Neural cell (in vitro differentiated cells): ENCODE results near the gene MON2. TPM values are rescaled to one million over a fixed set of nuclear protein-coding genes. Genes with fewer than 3 reads are reported as not detected.
"Not testable (repeated sequence)": the region's sequence is repeated elsewhere in the genome, so short reads cannot be mapped to it uniquely, and the experiment has no call there.

Experiments
- H2AFZ ChIP-seq: fragments of 200-600, 300-800 bp; sonication (generic), shearing (Covaris generic); 2 replicates; pipeline ENCODE4 v1.6.0; 2014; ENCODE audit warnings: low read depth, mild to moderate bottlenecking, antibody characterized with exemption, low read length, moderate library complexity
- H3F3A ChIP-seq: fragments of 200-600 bp; shearing (Covaris generic); 2 replicates; pipeline ENCODE4 v1.6.1; 2016; ENCODE audit warnings: mild to moderate bottlenecking, moderate library complexity, mixed read lengths, antibody characterized with exemption, low read length; ENCODE audit not compliant: insufficient read depth, poor library complexity, severe bottlenecking
- H3K27ac ChIP-seq: fragments of 200-600, 300-800 bp; sonication (generic), shearing (Covaris generic); 2 replicates; pipeline ENCODE4 v1.5.1; 2014; ENCODE audit warnings: mild to moderate bottlenecking, low read length, moderate library complexity
- H3K27me3 ChIP-seq: fragments of 300-800, 200-600 bp; sonication (generic), shearing (Covaris generic); 2 replicates; pipeline ENCODE4 v1.6.0; 2014; ENCODE audit warnings: mild to moderate bottlenecking, low read depth, low read length, moderate library complexity; ENCODE audit not compliant: insufficient read depth
- H3K36me3 ChIP-seq: fragments of 300-800, 200-600 bp; sonication (generic), shearing (Covaris generic); 2 replicates; pipeline ENCODE4 v1.5.1; 2014; ENCODE audit warnings: mild to moderate bottlenecking, antibody characterized with exemption, low read length, moderate library complexity; ENCODE audit not compliant: insufficient read depth
- H3K4me2 ChIP-seq: fragments of 300-800, 200-600 bp; sonication (generic), shearing (Covaris generic); 2 replicates; pipeline ENCODE4 v1.6.0; 2014; ENCODE audit warnings: mild to moderate bottlenecking, low read length
- H3K4me3 ChIP-seq: fragments of 300-800, 200-600 bp; sonication (generic), shearing (Covaris generic); 2 replicates; pipeline ENCODE4 v1.5.1; 2014; ENCODE audit warnings: mild to moderate bottlenecking, low read length, moderate library complexity
- H3K79me2 ChIP-seq: fragments of 200-600 bp; shearing (Covaris generic); replicated peaks from 2 replicates; pipeline ENCODE4 v1.6.0; 2014; ENCODE audit warnings: mild to moderate bottlenecking, low read length, moderate library complexity; ENCODE audit not compliant: insufficient read depth
- H3K9ac ChIP-seq: fragments of 300-800, 200-600 bp; sonication (generic), shearing (Covaris generic); 2 replicates; pipeline ENCODE4 v1.6.1; 2016; ENCODE audit warnings: mild to moderate bottlenecking, low read length, mixed read lengths
- H3K9me2 ChIP-seq: fragments of 200-600 bp; shearing (Covaris generic); 2 replicates; pipeline ENCODE4 v1.6.1; 2016; ENCODE audit warnings: mild to moderate bottlenecking, low read length, mixed read lengths; ENCODE audit not compliant: insufficient read depth
- H3K9me3 ChIP-seq: fragments of 200-600, 300-800 bp; sonication (generic), shearing (Covaris generic); 2 replicates; pipeline ENCODE4 v1.6.1; 2016; ENCODE audit warnings: mild to moderate bottlenecking, mixed run types, low read length, moderate library complexity, mixed read lengths
- H4K20me1 ChIP-seq: fragments of 200-600 bp; shearing (Covaris generic); 2 replicates; pipeline ENCODE4 v1.6.1; 2016; ENCODE audit warnings: mild to moderate bottlenecking, mixed run types; ENCODE audit not compliant: insufficient read depth
- EP300 ChIP-seq: fragments of 450-650 bp; conservative IDR thresholded peaks from 2 replicates; pipeline ENCODE4 v1.6.1; 2014; ENCODE audit warnings: antibody characterized with exemption, mild to moderate bottlenecking, moderate library complexity; ENCODE audit not compliant: poor library complexity, severe bottlenecking
- EZH2 ChIP-seq: fragments of 200-600, 300-800 bp; shearing (Covaris generic), sonication (generic); IDR thresholded peaks from 2 replicates; pipeline ENCODE4 v1.6.1; 2014; ENCODE audit warnings: antibody characterized with exemption, low read length, borderline replicate concordance, mild to moderate bottlenecking; ENCODE audit not compliant: insufficient read depth, poor library complexity, severe bottlenecking
- MXI1 ChIP-seq: fragments of 450-650 bp; conservative IDR thresholded peaks from 2 replicates; pipeline ENCODE4 v1.6.1; 2014; ENCODE audit warnings: antibody characterized with exemption, mild to moderate bottlenecking; ENCODE audit not compliant: poor library complexity, severe bottlenecking
- POLR2AphosphoS5 ChIP-seq: IDR thresholded peaks from 2 replicates; pipeline ENCODE4 v1.6.1; 2012
- RAD21 ChIP-seq: fragments of 450-650 bp; conservative IDR thresholded peaks from 2 replicates; pipeline ENCODE4 v1.6.1; 2014; ENCODE audit warnings: antibody characterized with exemption, mild to moderate bottlenecking, moderate library complexity
- REST ChIP-seq: IDR thresholded peaks from 2 replicates; pipeline ENCODE4 v1.6.1; 2012; ENCODE audit warnings: borderline replicate concordance
- SMC3 ChIP-seq: fragments of 450-650 bp; conservative IDR thresholded peaks from 2 replicates; pipeline ENCODE4 v1.6.1; 2014; ENCODE audit warnings: antibody characterized with exemption, mild to moderate bottlenecking, moderate library complexity; ENCODE audit not compliant: poor library complexity
- TAF1 ChIP-seq: IDR thresholded peaks from 2 replicates; pipeline ENCODE4 v1.6.1; 2012; ENCODE audit warnings: low read depth
- polyA plus RNA-seq: library from polyadenylated mRNA; depleted of rRNA; stranded (reverse); fragments of >200 nt; gene quantifications from 2 replicates; pipeline ENCODE4 v1.2.3, GENCODE V29; 2014
- TF ChIP-seq, protein P1 (sequence below): fragments of 450-650 bp; IDR thresholded peaks from 2 replicates; pipeline ENCODE4 v1.5.1; 2014; ENCODE audit warnings: antibody characterized with exemption, mild to moderate bottlenecking, moderate library complexity; ENCODE audit not compliant: poor library complexity, severe bottlenecking

MON2 gene
- polyA plus RNA-seq, 1 donor from 2014 or later = 44.2 TPM

DNA sequence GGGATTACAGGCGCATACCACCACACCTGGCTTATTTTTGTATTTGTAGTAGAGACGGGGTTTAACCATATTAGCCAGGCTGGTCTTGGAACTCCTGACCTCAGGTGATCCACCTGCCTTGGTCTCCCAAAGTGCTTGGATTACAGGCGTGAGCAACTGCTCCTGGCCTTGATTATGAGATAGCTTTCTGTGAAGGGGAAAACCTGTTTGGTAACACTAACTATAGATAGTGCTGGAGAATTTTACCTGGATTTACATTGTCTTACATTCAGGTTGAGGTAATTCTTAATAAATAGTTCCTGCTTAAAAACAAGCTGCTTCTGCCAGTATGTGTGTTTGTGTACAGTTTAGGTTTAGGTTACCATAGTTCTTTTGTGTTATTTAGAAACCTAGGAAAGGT, 77.1 kb downstream of the MON2 start:
- Histone ChIP-seq H3F3A (no peaks in the 10 kb centered on the region), H2AFZ (no peak overlapping the region), H3K4me3 (no peak overlapping the region), H3K36me3 (no peaks in the 10 kb centered on the region), H3K4me2 (no peak overlapping the region), H3K9ac (no peak overlapping the region), H3K9me3 (no peaks in the 10 kb centered on the region), H3K27ac (no peak overlapping the region), H3K9me2 (no peaks in the 10 kb centered on the region), H4K20me1 (no peaks in the 10 kb centered on the region), H3K27me3 (no peaks in the 10 kb centered on the region), H3K79me2 (no peaks in the 10 kb centered on the region)
- TF ChIP-seq SMC3 (no peak), EP300 (no peak), TAF1 (no peak), POLR2AphosphoS5 (no peak), RAD21 (no peak), EZH2 (no peak), REST (no peak), MXI1 (no peak)
- TF ChIP-seq, protein P1, sequence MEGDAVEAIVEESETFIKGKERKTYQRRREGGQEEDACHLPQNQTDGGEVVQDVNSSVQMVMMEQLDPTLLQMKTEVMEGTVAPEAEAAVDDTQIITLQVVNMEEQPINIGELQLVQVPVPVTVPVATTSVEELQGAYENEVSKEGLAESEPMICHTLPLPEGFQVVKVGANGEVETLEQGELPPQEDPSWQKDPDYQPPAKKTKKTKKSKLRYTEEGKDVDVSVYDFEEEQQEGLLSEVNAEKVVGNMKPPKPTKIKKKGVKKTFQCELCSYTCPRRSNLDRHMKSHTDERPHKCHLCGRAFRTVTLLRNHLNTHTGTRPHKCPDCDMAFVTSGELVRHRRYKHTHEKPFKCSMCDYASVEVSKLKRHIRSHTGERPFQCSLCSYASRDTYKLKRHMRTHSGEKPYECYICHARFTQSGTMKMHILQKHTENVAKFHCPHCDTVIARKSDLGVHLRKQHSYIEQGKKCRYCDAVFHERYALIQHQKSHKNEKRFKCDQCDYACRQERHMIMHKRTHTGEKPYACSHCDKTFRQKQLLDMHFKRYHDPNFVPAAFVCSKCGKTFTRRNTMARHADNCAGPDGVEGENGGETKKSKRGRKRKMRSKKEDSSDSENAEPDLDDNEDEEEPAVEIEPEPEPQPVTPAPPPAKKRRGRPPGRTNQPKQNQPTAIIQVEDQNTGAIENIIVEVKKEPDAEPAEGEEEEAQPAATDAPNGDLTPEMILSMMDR = no peak

GRCh38 chr12:62552906-62553556, 86.4 kb downstream of the MON2 start:
- no peak overlapping the region for H3K4me3 ChIP-seq
- no peak overlapping the region for H2AFZ ChIP-seq
- H3K36me3 ChIP-seq = peaks cover 8% of the 10 kb centered on the region
- H3K9me2 ChIP-seq = no peaks in the 10 kb centered on the region
- TF ChIP-seq MXI1 (no peak), EP300 (no peak), TAF1 (no peak), SMC3 (no peak), RAD21 (no peak), REST (no peak), EZH2 (no peak), POLR2AphosphoS5 (no peak)
- TF ChIP-seq, protein P1 = no peak
- H3K9me3 ChIP-seq = no peaks in the 10 kb centered on the region
- H3K4me2 ChIP-seq = no peak overlapping the region
- no peaks in the 10 kb centered on the region for H3F3A ChIP-seq
- H4K20me1 ChIP-seq = no peaks in the 10 kb centered on the region
- no peak overlapping the region for H3K27ac ChIP-seq
- no peaks in the 10 kb centered on the region for H3K79me2 ChIP-seq
- H3K27me3 ChIP-seq = no peaks in the 10 kb centered on the region
- H3K9ac ChIP-seq = no peak overlapping the region

- H3K9ac ChIP-seq, H3F3A ChIP-seq, H3K4me2 ChIP-seq, H4K20me1 ChIP-seq, H3K79me2 ChIP-seq, H3K36me3 ChIP-seq, H3K9me2 ChIP-seq, H2AFZ ChIP-seq, H3K9me3 ChIP-seq, H3K27me3 ChIP-seq, H3K4me3 ChIP-seq, H3K27ac ChIP-seq: not testable (repeated sequence)
Measured at GRCh38 chr12:62559366-62559765, 92.7 kb downstream of the MON2 start.
